ENCODE measurements around the gene SYNCRIP. TPM values are rescaled to one million over a fixed set of nuclear protein-coding genes. Genes with fewer than 3 reads are reported as not detected.
"Not testable (repeated sequence)": the region's sequence is repeated elsewhere in the genome, so short reads cannot be mapped to it uniquely, and the experiment has no call there.

The SYNCRIP gene
- total RNA-seq, 4 donors from 2014 or later = 49.4 to 56.3 (median 50.6) TPM

- no peak overlapping the region for H3K4me3 ChIP-seq (ENCODE audit: low read depth, poor library complexity, severe bottlenecking)
- no peak for TF ChIP-seq POLR2A (IDR thresholded peaks at IDR 0.05)
- no peak for TF ChIP-seq CTCF (IDR thresholded peaks at IDR 0.05)
- no peak for DNase-seq (ENCODE audit: low spot score in 2 of 2)
- 98 to 100% methylated on average over 1 of the region's 1 CpG for WGBS, 2 donors
- intact Hi-C loops (cut with DNase I; ENCODE audit: low total_unique reads) = no loop called here
Measured at GRCh38 chr6:85591207-85591606, 51.5 kb downstream of the SYNCRIP start.

DNA sequence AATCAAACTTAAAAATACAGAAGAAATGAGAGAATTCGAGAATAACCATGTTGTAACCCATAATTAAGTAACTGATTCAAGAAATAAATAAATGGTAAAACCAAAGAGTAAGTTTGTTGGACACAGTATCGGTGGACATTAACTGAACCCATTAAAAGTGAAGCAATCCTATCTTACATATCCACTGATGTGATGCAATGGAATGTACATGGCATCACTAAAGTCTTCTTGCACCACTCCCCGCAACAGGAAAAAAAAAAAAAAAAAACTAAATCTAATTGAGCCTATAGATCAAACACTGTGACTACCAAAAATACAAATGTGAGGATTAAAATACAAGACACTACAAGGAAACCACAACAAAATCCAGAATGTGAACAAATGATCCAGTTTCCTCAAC lies 56.9 kb downstream of the SYNCRIP start:
- 86 to 92% methylated on average over 3 of the region's 3 CpGs for WGBS, 2 donors
- no peak overlapping the region for H3K4me3 ChIP-seq (ENCODE audit: low read depth, poor library complexity, severe bottlenecking)
- intact Hi-C loops (cut with DNase I; ENCODE audit: low total_unique reads) = no loop called here
- TF ChIP-seq CTCF (IDR thresholded peaks at IDR 0.05) (no peak), POLR2A (IDR thresholded peaks at IDR 0.05) (no peak)
- no peak for DNase-seq (ENCODE audit: low spot score in 2 of 2)

DNA sequence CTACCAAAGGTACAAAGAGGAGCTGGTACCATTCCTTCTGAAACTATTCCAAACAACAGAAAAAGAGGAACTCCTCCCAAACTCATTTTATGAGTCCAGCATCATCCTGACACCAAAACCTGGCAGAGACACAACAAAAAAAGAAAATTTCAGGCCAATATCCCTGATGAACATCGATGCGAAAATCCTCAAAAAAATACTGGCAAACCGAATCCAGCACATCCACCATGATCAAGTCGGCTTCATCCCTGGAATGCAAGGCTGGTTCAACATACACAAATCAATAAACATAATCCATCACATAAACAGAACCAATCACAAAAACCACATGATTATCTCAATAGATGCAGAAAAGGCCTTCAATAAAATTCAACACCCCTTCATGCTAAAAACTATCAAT lies 59.9 kb downstream of the SYNCRIP start:
- intact Hi-C loops (cut with DNase I; ENCODE audit: low total_unique reads); H3K4me3 ChIP-seq (ENCODE audit: low read depth, poor library complexity, severe bottlenecking); DNase-seq (ENCODE audit: low spot score in 2 of 2): not testable (repeated sequence)
- whole genome bisulfite sequencing, 2 donors = 98 to 99% methylated on average over 4 of the region's 4 CpGs

DNA sequence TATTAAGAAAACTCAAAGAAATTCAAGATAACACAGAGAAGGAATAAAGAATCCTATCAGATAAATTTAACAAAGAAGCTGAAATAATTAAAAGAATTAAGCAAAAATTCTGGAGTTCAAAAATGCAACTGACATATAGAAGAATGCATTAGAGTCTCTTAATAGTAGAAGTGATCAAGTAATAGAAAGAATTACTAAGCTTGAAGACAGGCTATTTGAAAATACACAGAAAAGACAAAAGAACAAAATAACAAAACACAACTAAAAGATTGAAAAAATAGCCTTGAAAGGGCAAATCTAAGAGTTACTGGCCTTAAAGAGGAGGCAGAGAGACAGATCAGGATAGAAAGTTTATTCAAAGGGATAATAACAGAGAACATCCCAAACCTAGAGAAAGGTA lies 61.1 kb downstream of the SYNCRIP start:
- no peak for DNase-seq (ENCODE audit: low spot score in 2 of 2)
- no peak for TF ChIP-seq POLR2A (IDR thresholded peaks at IDR 0.05)
- TF ChIP-seq CTCF (IDR thresholded peaks at IDR 0.05) = no peak
- no peak overlapping the region for H3K4me3 ChIP-seq (ENCODE audit: low read depth, poor library complexity, severe bottlenecking)
- intact Hi-C loops (cut with DNase I; ENCODE audit: low total_unique reads) = no loop called here

DNA sequence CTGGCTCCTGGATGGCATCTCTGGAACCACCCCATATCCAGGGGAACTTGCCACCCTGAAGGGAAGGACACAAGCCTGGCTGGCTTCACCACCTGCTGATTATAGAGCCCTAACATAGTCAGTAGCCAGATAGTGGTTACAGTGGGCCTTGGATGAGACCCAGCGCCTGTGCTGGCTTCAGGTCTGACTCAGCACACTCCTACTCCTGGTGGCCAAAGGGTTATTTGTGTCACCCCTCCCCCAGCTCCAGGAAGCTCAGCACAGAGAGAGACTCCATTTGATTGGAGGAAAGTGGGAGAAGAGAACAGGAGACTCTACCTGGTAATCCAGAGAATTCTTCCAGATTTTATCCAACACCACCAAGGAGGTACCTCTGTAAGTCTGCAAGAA lies 61.8 kb downstream of the SYNCRIP start:
- TF ChIP-seq CTCF (IDR thresholded peaks at IDR 0.05) (no peak), POLR2A (IDR thresholded peaks at IDR 0.05) (no peak)
- DNase-seq (ENCODE audit: low spot score in 2 of 2) = no peak
- no peak overlapping the region for H3K4me3 ChIP-seq (ENCODE audit: low read depth, poor library complexity, severe bottlenecking)
- WGBS, 2 donors = 100% methylated on average over 1 of the region's 1 CpG; no CpG with 5 or more reads in 1 of the 2 donors
- intact Hi-C loops (cut with DNase I; ENCODE audit: low total_unique reads) = no loop called here

- TF ChIP-seq CTCF (IDR thresholded peaks at IDR 0.05) = no peak
- no peak for TF ChIP-seq POLR2A (IDR thresholded peaks at IDR 0.05)
- WGBS, 2 donors = 85 to 91% methylated on average over 5 of the region's 5 CpGs
- no peak overlapping the region for H3K4me3 ChIP-seq (ENCODE audit: low read depth, poor library complexity, severe bottlenecking)
- intact Hi-C loops (cut with DNase I; ENCODE audit: low total_unique reads) = no loop called here
- no peak for DNase-seq (ENCODE audit: low spot score in 2 of 2)
Measured at GRCh38 chr6:85580118-85580877, 62.4 kb downstream of the SYNCRIP start.

All from lower leg skin (tissue), 4 donors.